ENCODE results near the gene CYP3A7. TPM values are rescaled to one million over a fixed set of nuclear protein-coding genes. Genes with fewer than 3 reads are reported as not detected.
A peak's percentile ranks its signal among the peaks of the same experiment; 100 is the strongest.
"Not testable (repeated sequence)": the region's sequence is repeated elsewhere in the genome, so short reads cannot be mapped to it uniquely, and the experiment has no call there.

CYP3A7 gene
- total and polyA plus RNA-seq, 5 experiments from 2014 or later = not detected

DNA sequence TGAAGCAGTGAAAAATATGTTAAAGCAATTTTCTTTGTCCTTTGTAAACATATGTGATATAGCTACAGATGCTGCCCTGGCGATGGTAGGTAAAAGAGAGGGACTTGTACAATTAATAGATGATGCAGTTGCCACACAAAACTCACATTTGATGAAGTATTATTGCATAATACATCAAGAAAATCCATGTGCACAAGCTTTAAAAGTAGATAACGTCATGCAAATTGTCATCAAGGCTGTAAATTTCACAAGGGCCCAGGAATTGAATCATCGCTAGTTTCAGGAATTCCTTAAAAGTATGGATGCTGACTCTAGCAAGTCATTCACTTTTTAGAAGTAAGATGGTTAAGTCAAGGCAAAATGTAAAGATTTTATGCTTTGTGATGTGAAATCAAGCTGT is 65.2 kb downstream of the CYP3A7 start:
- Mint-ChIP-seq H3K4me1 (peaks cover 3 to 9% (median 4%) of the 10 kb centered on the region in 4 donors), H3K9me3 (no peaks in the 10 kb centered on the region), H3K4me3 (no peak overlapping the region), H3K27me3 (no peaks in the 10 kb centered on the region), H3K36me3 (peaks cover 0 to 14% (median 4%) of the 10 kb centered on the region in 3 donors), H3K27ac (no peak overlapping the region)
- no peak for DNase-seq
- ATAC-seq = no peak
- POLR2A ChIA-PET = no interaction called here

DNA sequence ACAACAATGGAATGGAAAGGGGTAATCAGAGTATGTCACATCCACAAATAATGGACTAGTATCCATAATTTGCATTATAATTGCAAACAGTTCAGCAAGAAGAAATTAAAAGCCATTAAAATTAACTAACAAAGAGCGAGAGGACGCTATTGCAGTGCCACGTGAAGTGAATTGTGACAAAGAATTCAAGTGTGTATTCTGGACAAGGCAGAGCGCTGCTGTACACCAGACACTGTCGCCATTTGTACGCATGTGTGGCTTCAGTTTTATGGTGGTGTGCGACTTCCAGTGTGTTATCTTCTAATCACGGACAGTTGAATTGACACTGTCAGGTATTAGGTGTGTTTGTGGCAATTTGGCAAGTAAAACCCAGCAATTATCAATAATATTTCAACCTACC is 66.5 kb downstream of the CYP3A7 start:
- H3K4me1 Mint-ChIP-seq = peaks cover 0 to 4% (median under 1%) of the 10 kb centered on the region in 4 donors
- H3K27me3 Mint-ChIP-seq = no peaks in the 10 kb centered on the region
- ATAC-seq (no peak), DNase-seq (no peak)
- H3K36me3 Mint-ChIP-seq = peaks cover 0 to 23% (median 14%) of the 10 kb centered on the region in 3 donors
- POLR2A ChIA-PET = no interaction called here
- no peaks in the 10 kb centered on the region for H3K9me3 Mint-ChIP-seq
- no peak overlapping the region for H3K4me3 Mint-ChIP-seq
- H3K27ac Mint-ChIP-seq = no peak overlapping the region

DNA sequence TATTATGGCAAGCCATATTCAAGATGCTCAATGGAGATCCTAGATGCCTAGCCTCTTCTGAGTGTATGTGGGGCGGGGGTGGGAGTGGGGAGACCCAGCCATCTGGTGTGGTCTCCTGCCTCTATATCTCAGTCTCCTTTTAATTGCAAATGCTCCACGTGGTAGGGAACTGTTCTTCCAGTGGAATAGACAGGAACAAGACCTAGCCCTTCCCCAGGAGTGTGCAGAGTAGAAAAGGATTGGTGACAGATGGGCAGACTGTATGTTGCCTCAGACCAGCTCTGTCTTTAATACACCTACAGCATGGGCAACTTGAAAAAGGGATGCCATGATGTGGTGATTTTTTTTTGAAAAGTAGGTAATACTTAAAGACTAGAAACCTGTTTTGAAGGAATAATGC is 67.8 kb downstream of the CYP3A7 start:
- peaks cover 0 to 29% (median 21%) of the 10 kb centered on the region in 3 donors for H3K36me3 Mint-ChIP-seq
- DNase-seq (no peak), ATAC-seq (no peak)
- H3K4me3 Mint-ChIP-seq = no peak overlapping the region
- POLR2A ChIA-PET = no interaction called here
- H3K27ac Mint-ChIP-seq = no peak overlapping the region
- no peaks in the 10 kb centered on the region for H3K27me3 Mint-ChIP-seq
- no peaks in the 10 kb centered on the region for H3K4me1 Mint-ChIP-seq
- no peaks in the 10 kb centered on the region for H3K9me3 Mint-ChIP-seq

DNA sequence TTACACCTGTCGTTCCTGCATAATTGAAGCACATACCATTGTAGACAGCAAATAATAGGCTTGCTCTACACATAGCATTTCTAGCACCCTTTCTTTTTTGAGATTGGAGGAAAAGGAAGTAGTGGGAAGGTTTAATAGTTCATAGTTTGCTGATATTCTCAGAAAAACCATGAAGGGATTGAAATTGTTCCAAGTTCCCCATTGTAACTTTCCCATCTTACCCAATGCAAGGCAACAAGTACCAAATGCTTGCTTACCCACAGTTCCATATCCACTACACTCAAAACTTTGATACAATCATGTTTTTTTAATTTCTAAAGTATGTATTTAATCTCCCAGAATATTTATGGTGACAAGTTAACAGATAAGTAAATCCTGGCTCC is 69.0 kb downstream of the CYP3A7 start:
- Mint-ChIP-seq H3K9me3 (no peaks in the 10 kb centered on the region), H3K4me1 (no peaks in the 10 kb centered on the region), H3K27ac (no peak overlapping the region), H3K36me3 (peaks cover 0 to 34% (median 24%) of the 10 kb centered on the region in 3 donors), H3K4me3 (no peak overlapping the region), H3K27me3 (no peaks in the 10 kb centered on the region)
- POLR2A ChIA-PET = no interaction called here
- ATAC-seq (no peak), DNase-seq (no peak)

DNA sequence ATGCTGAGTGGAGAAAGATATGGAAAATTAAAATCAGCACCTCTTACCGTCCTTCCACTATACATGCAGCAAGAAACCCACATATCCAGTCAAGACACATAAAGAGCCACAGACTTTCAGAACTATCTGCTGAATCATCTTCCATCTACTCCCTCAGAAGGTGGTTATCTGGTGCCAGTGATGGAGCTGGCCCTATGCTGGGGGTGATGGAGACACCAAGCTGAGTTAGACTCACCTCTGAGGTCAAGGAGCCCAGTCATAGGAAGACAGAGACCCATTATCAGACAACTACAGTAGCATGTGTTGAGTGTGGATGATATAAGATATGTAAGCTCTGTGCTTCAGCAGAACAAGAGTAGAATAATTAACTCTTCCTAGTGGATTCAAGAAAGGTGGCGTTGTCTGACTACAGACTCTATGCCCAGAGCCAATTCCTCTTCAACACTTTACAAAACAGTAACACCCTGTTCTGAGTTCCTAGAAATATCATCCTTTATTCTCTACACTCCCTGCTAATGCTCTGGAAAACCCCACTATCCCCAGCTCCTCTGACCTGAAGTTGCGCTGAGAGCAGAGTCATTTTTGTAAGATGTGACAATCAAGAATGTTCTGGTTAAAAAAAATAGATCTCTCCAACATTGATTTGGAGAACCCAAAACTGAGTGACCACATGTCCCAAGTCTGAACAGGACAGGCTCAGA is 69.5 kb downstream of the CYP3A7 start:
- ATAC-seq (no peak), DNase-seq (no peak)
- POLR2A ChIA-PET = no interaction called here
- Mint-ChIP-seq H3K27ac (peak overlapping the region in 1 of 10 donors; percentile 16), H3K27me3 (no peaks in the 10 kb centered on the region), H3K9me3 (no peaks in the 10 kb centered on the region), H3K4me1 (no peaks in the 10 kb centered on the region), H3K4me3 (no peak overlapping the region), H3K36me3 (peaks cover 2 to 37% (median 26%) of the 10 kb centered on the region in 3 donors)

DNA sequence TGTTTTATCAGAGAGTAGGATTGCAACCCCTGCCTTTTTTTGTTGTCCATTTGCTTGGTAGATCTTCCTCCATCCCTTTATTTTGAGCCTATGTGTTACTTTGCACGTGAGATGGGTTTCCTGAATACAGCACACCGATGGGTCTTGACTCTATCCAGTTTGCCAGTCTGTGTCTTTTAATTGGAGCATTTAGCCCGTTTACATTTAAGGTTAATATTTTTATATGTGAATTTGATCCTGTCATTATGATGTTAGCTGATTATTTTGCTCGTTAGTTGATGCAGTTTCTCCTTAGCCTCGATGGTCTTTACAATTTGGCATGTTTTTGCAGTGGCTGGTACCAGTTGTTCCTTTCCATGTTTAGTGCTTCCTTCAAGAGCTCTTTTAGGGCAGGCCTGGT is 77.1 kb downstream of the CYP3A7 start:
- POLR2A ChIA-PET, ATAC-seq, DNase-seq, H3K27ac Mint-ChIP-seq, H3K4me3 Mint-ChIP-seq, H3K9me3 Mint-ChIP-seq, H3K27me3 Mint-ChIP-seq: not testable (repeated sequence)
- Mint-ChIP-seq H3K36me3 (peaks cover 12 to 38% (median 22%) of the 10 kb centered on the region in 3 donors), H3K4me1 (peaks cover 5 to 18% (median 10%) of the 10 kb centered on the region in 4 donors)

Other genes with a start within 250 kb of the CYP3A7 start
- gene ZNF394, start 234.9 kb downstream of the CYP3A7 start, total RNA-seq = 100 to 1,000 TPM; 107 to 120 TPM
- 10 to 100 TPM; 58.5 to 67.1 (median 60.8) TPM for gene ZNF394, start 234.9 kb downstream of the CYP3A7 start, polyA plus RNA-seq
- gene ZKSCAN5, start 230.5 kb downstream of the CYP3A7 start, total RNA-seq = 1 to 10 TPM; 8.9 to 9.9 TPM
- gene ZKSCAN5, start 230.5 kb downstream of the CYP3A7 start, polyA plus RNA-seq = 1 to 10 TPM; 3.0 to 5.7 (median 3.9) TPM
- 10 to 100 TPM in 1 of 2 experiments, 1 to 10 TPM in 1; 8.6 to 11.3 TPM for gene FAM200A, start 183.1 kb downstream of the CYP3A7 start, total RNA-seq
- gene FAM200A, start 183.1 kb downstream of the CYP3A7 start, polyA plus RNA-seq = 1 to 10 TPM; 3.2 to 6.3 (median 5.4) TPM
- gene ZNF655, start 176.6 kb downstream of the CYP3A7 start, total RNA-seq = 100 to 1,000 TPM; 179 to 181 TPM
- 10 to 100 TPM; 70.3 to 86.3 (median 74.3) TPM for gene ZNF655, start 176.6 kb downstream of the CYP3A7 start, polyA plus RNA-seq
- gene TMEM225B, start 136.9 kb downstream of the CYP3A7 start, total RNA-seq = 1 to 10 TPM; 2.3 to 2.5 TPM
- 1 to 10 TPM; 2.7 to 3.4 (median 2.8) TPM for gene TMEM225B, start 136.9 kb downstream of the CYP3A7 start, polyA plus RNA-seq
- 10 to 100 TPM; 57.1 to 57.8 TPM for gene ZSCAN25, start 118.2 kb downstream of the CYP3A7 start, total RNA-seq
- 10 to 100 TPM in 2 of 3 donors, 1 to 10 TPM in 1; 9.2 to 19.0 (median 16.2) TPM for gene ZSCAN25, start 118.2 kb downstream of the CYP3A7 start, polyA plus RNA-seq
- gene CYP3A5, start 55.2 kb downstream of the CYP3A7 start, total RNA-seq = under 1 TPM in 1 of 2 experiments, not detected in 1; 0.16 TPM
- gene CYP3A5, start 55.2 kb downstream of the CYP3A7 start, polyA plus RNA-seq = under 1 TPM; 0.14 to 0.41 (median 0.20) TPM
- not detected for gene CYP3A4, start 49.0 kb upstream of the CYP3A7 start, total RNA-seq
- gene CYP3A4, start 49.0 kb upstream of the CYP3A7 start, polyA plus RNA-seq = under 1 TPM in 1 of 3 donors, not detected in 2; 0.14 TPM
- under 1 TPM in 1 of 2 experiments, not detected in 1; 0.44 TPM for gene CYP3A43, start 92.8 kb upstream of the CYP3A7 start, total RNA-seq
- not detected for gene CYP3A43, start 92.8 kb upstream of the CYP3A7 start, polyA plus RNA-seq
- gene OR2AE1, start 141.8 kb upstream of the CYP3A7 start, total RNA-seq = 1 to 10 TPM; 1.1 to 1.3 TPM
- gene OR2AE1, start 141.8 kb upstream of the CYP3A7 start, polyA plus RNA-seq = not detected
- gene TRIM4, start 184.3 kb upstream of the CYP3A7 start, total RNA-seq = 10 to 100 TPM; 68.4 to 70.6 TPM
- gene TRIM4, start 184.3 kb upstream of the CYP3A7 start, polyA plus RNA-seq = 10 to 100 TPM; 22.2 to 32.2 (median 31.0) TPM
- gene GJC3, start 194.4 kb upstream of the CYP3A7 start, total RNA-seq = 1 to 10 TPM; 1.6 to 1.7 TPM
- gene GJC3, start 194.4 kb upstream of the CYP3A7 start, polyA plus RNA-seq = 1 to 10 TPM in 1 of 3 donors, under 1 TPM in 1, not detected in 1; 0.42 to 2.0 TPM
- not detected for gene AZGP1, start 240.8 kb upstream of the CYP3A7 start, total RNA-seq
- gene AZGP1, start 240.8 kb upstream of the CYP3A7 start, polyA plus RNA-seq = not detected